Activated T-helper 1 cell treated with anti-CD3 and anti-CD28 coated beads, Interleukin-2, amount 50 U/mL, for 16 hours (primary cell): ENCODE measurements around the gene ADAM8.
"Not testable (repeated sequence)": the region's sequence is repeated elsewhere in the genome, so short reads cannot be mapped to it uniquely, and the experiment has no call there.

Source experiments
- DNase-seq, 2 donors: peaks; one replicate each; pipeline ENCODE4 v3.0.0-alpha.2; 2020; ENCODE audit warnings: low read depth in 1 of 2, low spot score in 1 of 2

Gene ADAM8

DNA sequence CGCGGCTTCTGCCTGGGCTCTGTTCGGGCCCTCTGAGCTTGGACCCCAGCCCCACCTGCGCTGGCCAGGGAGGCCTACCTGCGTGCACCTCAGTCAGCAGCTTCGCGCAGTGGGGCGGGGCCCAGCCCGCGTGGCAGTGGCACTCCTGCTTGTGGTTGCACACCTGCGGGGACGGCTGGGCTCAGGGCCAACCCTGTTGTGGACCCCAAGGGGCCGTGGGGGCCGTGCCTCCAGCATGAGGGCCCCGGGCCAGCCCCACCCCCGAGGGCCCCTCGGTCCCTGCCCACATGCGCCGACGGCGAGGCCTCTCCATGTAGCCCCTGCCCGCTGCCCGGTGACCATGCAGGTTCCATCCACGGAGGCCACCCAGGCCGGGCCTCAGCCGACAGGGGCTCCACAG is 7.3 kb downstream of the ADAM8 start:
- no peak for DNase-seq

DNA sequence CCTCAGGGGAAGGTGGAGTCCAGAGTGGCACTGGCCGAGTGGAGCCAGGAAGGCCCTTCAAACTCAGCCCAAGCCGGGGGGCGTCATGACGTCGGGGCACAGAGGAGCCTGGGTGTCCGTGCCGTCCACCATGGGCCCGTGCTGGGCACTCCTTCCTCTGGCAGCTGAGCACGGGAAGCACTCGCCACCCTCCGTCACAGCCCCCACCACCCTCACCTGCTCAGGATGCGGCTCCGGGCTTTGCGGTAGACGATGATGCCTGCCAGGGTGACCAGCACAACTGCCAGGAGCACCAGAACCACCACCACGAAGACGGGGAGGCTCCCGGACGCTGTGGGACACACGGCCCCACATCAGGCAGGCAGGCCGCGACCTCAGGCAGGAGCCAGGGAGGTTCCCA is 8.1 kb downstream of the ADAM8 start:
- no peak for DNase-seq

DNA sequence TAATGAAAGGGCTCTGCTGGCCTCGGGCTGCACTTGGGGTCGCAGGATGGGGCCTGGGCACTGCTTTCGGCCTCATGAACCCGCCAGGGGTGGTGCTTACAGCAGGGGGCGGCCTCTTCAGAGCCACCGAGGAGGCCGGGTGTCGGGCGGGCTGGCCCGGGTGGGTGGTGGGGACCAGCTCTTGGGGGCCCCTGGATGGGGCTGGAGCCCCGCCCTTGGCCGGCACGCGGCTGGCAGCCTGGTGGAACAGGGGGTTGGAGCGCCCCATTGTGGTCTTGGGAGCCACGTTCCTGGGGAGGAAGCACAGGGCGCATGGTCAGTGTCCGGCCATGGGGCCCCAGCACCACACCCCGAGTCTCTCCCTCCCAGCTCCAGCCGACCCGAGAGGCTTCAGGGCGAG is 8.8 kb downstream of the ADAM8 start:
- no peak for DNase-seq

GRCh38 chr10:133267293-133267692 is 9.4 kb downstream of the ADAM8 start:
- no peak for DNase-seq

GRCh38 chr10:133266056-133266795 is 10.4 kb downstream of the ADAM8 start:
- DNase-seq: no peak

DNA sequence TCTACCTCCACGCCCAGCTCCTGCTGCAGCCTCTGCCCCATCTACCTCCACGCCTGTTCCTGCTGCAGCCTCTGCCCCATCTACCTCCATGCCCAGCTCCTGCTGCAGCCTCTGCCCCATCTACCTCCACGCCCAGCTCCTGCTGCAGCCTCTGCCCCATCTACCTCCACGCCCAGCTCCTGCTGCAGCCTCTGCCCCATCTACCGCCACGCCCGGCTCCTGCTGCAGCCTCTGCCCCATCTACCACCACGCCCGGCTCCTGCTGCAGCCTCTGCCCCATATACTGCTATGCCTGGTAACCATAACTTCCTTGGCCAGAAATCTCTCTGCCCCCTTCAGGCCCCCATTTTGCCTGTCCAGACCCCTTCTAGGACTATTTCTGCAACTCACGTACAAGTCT is 11.6 kb downstream of the ADAM8 start:
- DNase-seq: not testable (repeated sequence)

DNA sequence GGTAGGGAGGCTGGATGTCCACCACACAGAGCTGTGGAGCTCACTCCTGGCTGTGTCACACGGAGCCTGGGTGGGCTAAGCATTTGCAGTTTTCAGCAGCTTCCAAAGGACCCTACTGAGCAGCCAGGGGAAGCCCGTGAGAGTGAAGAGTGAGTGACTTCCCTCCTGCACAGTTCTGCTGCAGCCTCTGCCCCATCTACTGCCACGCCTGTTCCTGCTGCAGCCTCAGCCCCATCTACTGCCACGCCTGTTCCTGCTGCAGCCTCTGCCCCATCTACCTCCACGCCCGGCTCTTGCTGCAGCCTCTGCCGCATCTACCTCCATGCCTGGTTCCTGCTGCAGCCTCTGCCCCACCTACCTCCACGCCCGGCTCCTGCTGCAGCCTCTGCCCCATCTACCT is 12.2 kb downstream of the ADAM8 start:
- DNase-seq: no peak

- no peak for DNase-seq
These were observed 13.0 kb downstream of the ADAM8 start for GRCh38 chr10:133263674-133264073.

DNA sequence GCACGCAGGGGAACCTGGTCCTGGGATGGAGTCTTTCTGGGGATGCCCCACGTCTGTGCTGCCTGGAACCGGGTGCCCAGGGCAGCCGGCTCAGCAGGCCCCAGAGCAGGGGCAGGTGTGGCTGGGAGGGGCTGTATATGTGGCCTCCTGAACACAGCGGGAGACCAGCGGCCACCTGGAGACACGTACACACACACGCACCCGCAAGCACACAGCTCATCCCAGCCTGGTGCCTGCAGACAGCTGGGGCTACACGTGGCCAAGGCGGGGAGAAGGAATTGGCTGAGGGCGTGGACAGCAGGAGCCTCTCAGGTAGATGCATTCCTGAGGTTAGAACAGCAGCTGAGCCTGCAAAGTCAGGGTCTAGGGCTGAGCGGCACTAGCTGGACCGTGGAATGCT is 14.0 kb downstream of the ADAM8 start:
- no peak for DNase-seq

- peak; percentile 73 to 81 for DNase-seq
These were observed 14.8 kb downstream of the ADAM8 start for GRCh38 chr10:133261726-133262325.

GRCh38 chr10:133260895-133261725 is 15.6 kb downstream of the ADAM8 start:
- DNase-seq: peak; percentile 31 to 48

DNA sequence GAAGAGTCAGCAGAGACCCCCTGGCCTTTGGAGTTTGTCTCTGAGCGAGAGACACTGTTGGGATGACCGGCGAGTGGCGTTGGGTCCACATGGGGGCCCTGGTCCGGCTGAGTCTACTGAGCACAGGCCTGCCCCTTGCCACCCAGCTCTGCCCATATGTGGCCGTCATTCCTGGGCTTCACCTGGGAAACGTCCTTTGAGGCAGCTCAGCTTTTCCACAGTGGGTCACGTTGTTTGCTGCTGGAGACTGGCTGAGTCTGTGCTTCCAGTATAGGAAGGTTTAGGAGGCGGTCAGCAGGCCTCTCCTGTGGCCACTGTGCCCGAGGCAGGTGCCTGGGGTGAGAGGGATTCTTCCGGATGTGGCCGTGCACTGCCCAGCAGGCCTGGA is 17.1 kb downstream of the ADAM8 start:
- no peak for DNase-seq

GRCh38 chr10:133258818-133259601 is 17.7 kb downstream of the ADAM8 start:
- peak; percentile 62 to 75 for DNase-seq

DNA sequence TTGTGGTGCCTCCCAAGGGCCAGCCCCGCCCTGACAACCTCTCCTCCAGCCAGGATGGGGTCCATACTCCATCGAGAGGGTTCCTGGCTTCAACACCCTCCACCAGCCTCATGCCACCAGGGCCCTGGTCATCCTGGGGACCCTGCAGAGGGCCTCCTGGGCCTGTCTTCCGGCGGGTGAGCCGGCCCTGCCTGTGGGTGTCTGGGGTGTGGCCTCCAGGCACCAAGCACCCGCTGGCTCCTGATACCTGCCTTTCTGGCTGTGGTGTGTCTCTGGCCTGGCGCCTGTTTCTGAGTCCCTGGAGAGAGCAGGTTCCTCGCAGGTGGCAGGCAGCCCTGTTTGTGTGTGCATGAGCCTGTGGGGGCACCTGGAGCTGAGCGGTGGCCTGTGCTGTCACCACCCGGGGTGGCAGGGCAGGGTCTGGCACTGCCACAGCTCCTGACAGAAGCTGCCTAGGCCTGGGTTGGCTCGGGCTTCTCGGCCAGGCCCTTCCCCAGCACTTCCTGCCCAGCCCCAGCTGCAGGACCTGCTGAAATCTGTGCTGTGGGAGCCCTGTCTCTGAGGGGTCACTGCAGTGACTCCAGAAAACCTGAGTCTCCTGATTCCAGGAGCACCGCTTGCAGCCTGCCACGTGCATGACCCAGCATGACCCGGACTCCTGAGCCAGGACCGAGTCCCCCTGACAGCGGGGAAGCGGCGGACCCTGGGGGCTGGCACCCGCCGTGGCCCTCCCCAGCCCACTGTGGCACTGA is 18.4 kb downstream of the ADAM8 start:
- no peak for DNase-seq

- DNase-seq: no peak
These were observed 19.1 kb downstream of the ADAM8 start for GRCh38 chr10:133257489-133258065.

- DNase-seq: no peak
These were observed 21.3 kb downstream of the ADAM8 start for GRCh38 chr10:133255323-133255722.

DNA sequence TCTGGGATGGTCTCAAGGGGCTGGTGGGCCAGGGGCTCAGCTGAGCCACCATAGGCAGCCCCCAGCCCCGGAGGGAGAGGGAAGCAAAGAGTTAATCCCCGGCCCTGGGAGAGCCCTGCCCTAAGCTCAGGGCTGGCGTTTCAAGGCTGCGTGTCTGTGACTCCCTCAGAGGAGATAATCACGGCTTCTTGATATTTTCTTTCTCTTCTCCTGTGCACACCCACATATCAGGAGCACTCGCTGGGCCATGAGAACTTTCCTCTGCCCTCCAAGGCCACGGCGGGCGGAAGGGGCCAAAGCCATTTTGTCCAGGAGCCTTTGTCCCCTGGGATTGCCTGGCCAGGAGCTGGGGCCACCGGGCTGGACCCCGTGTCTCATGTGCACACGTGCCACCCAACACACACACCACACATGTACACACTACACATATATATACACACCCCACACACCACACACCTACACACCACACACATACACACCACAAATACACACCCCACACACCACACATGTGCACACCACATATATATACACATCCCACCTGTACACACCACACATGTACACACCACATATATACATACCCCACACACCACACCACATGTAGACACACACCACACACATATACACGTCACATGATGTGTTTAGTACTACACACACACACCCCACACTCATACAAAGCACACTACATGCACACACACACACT is 22.1 kb downstream of the ADAM8 start:
- no peak for DNase-seq

GRCh38 chr10:133253361-133253955 is 23.2 kb downstream of the ADAM8 start:
- DNase-seq: no peak

GRCh38 chr10:133252223-133252552 is 24.5 kb downstream of the ADAM8 start:
- DNase-seq: no peak
